PFSK-1 (cell line): ENCODE results near the gene TNS3.

Source experiments
- REST ChIP-seq, 2 experiments: IDR thresholded peaks; 2 replicates each; pipeline versions ENCODE4 v1.6.1 to v1.8.0; 2011 to 2012; ENCODE audit warnings: low read depth in 2 of 2, low read length in 2 of 2, control low read depth in 1 of 2, inconsistent platforms in 1 of 2, mild to moderate bottlenecking in 1 of 2, moderate library complexity in 1 of 2; ENCODE audit not compliant: insufficient read depth in 1 of 2
- TAF1 ChIP-seq: IDR thresholded peaks from 2 replicates; pipeline ENCODE4 v1.6.1; 2012; ENCODE audit warnings: low read length, control low read depth, borderline replicate concordance; ENCODE audit not compliant: insufficient read depth

DNA sequence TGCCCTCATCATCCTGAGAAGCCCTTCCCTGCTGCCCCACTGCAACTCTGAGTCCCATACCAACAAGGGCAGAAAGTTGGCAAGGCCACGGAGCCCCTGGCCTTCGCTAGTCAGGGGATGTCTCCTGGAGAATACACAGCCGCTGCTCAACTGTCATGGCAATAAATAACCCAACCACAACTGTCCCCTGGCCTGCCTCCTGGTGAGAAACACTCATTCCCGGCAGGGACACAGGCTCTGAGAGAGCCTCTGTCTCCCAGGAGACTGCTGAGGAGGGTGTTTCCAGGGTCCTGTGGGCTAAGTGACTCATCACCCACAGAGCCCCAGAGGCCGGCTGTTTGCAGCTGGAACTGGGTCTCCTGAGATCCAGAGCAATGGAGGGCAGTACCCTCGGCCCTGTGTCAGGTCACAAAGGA is 354.1 kb downstream of the TNS3 start:
- TF ChIP-seq REST (IDR thresholded peaks at IDR 0.05; ENCODE audit: insufficient read depth in 1 of 2, low read depth in 2 of 2, low read length in 2 of 2) (no peak), TAF1 (no peak)
